Cerebellar cortex (tissue), 1 donor: ENCODE measurements around the gene DBNDD1.

Experiments
- DNase-seq: peaks from one replicate; pipeline ENCODE4 v3.0.0-alpha.2; 2015; ENCODE audit warnings: low spot score

DBNDD1 gene

DNA sequence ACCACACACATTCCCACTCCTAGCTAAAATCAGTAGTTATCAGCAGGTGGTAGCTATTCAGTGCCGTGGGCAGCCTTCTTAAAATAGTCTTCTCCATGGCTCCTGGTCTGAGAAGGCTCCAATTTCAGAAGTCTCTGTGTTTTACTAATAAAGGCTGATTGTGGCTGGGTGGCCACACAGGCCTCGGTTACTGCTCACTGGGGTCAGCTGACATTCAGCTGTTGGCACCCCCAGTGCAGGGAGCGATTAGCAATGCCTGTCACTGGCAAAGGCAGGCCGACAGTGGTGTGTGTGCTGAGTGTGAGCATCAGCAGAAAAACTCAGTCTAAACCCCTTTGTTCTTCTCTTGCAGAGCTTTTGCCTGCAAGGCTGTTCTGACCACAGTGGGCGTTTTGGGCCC is 16.6 kb upstream of the DBNDD1 start:
- DNase-seq, result no peak

DNA sequence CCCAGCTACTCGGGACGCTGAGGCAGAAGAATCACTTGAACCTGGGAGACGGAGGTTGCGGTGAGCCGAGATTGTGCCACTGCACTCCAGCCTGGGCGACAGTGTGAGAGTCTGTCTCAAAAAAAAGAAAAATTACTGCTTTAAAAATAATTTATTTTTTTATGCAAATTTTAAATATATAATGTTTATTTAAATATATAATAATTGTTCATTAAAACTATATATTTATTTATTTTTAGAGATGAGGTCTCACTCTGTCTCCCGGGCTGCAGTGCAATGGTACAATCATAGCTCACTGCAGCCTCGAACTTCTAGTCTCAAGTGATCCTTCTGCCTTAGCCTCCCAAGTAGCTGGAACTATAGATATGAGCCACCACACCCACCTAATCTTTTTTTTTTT is 15.2 kb upstream of the DBNDD1 start:
- no peak for DNase-seq

GRCh38 chr16:90033387-90033786 is 14.1 kb upstream of the DBNDD1 start:
- DNase-seq, result no peak

DNA sequence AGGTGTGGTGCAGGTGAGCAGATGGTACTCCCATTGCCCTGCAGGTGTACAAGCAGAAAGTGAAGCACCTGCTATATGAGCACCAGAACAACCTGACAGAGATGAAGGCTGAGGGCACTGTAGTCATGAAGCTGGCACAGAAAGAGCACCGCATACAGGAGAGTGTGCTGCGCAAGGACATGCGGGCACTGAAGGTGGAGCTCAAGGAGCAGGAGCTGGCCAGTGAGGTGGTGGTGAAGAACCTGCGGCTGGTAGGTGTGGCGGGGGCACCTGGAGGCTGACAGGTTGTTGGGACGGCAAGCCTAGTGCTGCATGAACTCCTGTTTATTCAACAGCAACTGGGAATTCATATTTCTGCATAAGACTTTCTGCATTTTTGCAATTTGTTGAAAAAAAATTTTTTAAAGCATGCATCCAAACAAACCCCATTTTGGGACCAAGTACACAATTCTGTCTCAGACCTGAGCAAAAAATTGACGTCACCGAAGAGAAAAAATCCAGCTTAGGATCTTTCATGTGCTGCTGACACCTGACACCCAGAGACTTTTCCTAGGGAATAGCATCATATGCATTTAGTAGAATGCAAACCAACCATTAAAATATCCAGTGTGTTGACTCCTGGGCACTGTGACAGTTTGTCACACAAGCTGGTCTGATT is 13.5 kb upstream of the DBNDD1 start:
- DNase-seq, result no peak

DNA sequence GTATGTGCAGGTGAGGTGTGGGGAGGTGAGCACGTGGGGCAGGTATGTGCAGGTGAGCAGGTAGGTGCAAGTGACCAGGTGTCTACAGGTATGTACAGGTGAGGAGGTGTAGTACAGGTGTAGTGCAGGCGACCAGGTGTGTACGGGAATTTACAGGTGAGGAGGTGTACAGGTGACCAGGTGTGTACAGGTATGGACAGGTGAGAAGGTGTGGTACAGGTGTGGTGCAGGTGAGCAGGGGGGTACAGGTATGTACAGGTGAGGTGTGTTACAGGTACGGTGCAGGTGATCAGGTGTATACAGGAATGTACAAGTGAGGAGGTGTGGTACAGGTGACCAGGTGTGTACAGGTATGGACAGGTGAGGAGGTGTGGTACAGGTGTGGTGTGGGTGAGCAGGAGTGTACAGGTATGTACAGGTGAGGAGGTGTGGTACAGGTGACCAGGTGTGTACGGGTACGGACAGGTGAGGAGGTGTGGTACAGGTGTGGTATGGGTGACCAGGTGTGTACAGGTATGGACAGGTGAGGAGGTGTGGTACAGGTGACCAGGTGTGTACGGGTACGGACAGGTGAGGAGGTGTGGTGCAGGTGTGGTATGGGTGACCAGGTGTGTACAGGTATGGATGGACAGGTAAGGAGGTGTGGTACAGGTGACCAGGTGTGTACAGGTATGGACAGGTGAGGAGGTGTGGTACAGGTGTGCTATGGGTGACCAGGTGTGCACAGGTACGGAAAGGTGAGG is 12.8 kb upstream of the DBNDD1 start:
- no peak for DNase-seq

DNA sequence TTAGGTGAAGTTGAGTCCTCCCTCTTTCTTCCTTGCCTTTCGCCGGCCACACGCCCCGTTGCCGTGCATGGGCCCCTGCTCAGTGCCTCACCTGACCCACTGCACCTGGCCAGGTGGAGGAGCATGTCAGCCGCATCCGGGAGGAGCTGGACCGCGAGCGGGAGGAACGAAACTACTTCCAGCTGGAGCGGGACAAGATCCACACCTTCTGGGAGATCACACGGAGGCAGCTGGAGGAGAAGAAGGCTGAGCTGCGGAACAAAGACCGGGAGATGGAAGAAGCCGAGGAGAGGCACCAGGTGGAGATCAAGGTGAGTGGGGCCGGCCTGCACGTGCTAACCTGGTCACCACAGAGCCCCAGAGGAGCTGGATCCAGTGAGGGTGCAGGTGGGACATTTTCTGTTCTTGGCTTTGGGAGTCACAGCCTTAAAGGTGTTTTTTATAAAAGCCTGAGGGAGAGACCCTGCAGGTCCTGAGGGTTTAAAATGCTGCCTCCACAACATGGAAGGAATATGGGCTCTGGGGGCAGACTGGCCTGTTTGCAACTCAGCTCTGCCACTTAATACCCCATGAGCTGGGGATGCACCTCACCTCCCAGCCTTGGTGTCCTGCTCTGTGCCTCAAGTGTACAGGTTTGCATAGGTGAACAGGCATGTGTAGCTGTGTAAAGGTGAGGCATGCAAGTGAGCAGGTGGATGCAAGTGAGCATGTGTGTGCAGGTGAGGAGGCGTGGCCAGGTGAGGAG is 12.1 kb upstream of the DBNDD1 start:
- no peak for DNase-seq

- DNase-seq, result no peak
Observed at GRCh38 chr16:90028985-90029384, 9.7 kb upstream of the DBNDD1 start.

GRCh38 chr16:90027611-90028010 is 8.4 kb upstream of the DBNDD1 start:
- no peak for DNase-seq

GRCh38 chr16:90026135-90026534 is 6.9 kb upstream of the DBNDD1 start:
- DNase-seq, result no peak

GRCh38 chr16:90023078-90023447 is 3.8 kb upstream of the DBNDD1 start:
- DNase-seq, result no peak

GRCh38 chr16:90022209-90023077 is 3.2 kb upstream of the DBNDD1 start:
- DNase-seq, result peak; percentile 84

DNA sequence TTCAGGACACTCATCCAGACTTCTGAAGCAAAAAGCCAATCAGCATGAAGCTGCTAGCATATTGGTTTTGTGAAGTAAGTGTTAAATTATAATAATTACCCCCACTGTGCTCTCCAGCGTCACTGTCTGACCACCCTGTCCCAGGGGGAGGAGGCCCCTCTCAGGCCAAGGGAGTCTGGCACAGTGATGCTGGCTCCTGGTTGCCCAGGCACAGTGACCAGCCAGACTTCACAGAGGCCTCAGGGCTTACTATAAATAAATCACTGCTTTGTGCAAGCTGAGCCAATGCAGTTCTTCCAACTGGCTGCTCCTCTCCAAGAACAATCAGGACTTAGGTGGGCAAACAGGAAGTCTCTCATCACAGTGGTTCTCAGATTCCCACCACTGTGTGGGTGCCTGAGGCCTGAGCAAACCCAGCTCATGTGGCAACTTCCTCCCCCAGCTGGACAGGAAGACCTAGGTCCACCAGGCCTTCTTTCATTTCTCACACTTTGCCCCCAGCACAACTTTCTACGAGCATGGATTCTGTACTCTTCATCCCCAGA is 1.7 kb upstream of the DBNDD1 start:
- peak; percentile 63 for DNase-seq

DNA sequence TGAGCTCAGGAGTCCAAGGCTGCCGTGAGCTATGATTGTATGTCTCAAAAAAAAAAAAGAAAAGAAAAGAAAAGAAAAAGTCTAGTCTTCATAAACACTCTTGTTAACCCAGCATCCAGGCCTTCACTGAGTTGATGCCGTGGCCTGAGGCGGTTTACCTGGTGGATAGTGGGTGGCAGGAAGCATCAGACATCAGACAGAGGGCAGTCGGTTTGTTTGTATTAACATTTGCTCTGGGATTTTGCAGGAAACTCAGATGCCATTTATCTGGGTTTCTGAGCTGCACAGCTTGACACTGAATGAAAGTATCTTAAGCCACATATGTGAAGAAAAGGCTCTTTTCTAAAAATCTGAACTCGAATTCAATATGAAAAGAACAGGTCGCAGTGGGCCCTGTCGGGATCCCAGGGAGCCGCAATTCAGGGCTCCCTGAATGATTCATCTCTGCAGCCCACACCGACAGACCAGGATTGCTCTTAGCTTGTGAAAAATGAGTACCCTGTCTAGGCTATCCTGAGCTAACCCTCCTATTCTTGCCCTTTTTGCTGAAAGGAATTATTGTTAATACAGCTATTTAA is 1.1 kb upstream of the DBNDD1 start:
- peak; percentile 50 for DNase-seq

- no peak for DNase-seq
Observed at GRCh38 chr16:90019543-90020259, 445 bp upstream of the DBNDD1 start.

- no peak for DNase-seq
Observed at GRCh38 chr16:90018297-90018651, 982 bp downstream of the DBNDD1 start.

- peak; percentile 90 for DNase-seq
Observed at GRCh38 chr16:90016339-90016950, 2.8 kb downstream of the DBNDD1 start.

DNA sequence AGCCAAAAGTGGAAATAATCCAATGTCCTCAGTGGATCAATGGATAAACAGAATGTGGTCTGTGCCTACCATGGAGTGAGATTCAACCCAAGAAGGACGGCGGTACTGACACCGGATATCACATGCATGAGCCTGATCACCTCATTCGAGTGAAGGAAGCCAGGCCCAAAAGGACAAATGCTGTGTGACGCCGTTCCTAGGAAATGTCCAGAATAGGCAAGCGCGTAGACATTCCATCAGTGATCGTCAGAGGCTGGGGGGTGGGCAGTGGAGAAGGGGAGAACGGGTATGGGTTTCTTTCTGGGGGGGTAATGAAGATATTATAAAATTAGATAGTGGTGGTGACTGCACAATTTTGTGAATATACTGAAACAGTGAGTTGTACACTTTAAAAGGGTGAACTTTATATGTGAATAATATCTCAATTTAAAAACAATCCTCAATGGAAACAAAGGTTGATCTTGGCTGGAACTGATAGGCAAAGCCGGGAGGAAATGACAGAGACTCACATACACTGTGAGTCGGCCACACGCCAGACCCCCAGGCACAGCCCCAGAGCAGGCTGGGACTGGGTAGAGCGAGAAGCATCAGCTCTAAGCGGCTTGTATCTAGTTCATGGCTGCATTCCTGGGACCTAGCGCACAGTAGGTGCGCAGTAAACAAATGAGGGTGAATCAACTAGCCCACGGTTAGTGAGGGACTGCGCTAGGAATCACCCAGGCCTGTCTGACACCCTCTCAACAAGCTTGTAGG is 3.5 kb downstream of the DBNDD1 start:
- DNase-seq, result peak; percentile 75

DNA sequence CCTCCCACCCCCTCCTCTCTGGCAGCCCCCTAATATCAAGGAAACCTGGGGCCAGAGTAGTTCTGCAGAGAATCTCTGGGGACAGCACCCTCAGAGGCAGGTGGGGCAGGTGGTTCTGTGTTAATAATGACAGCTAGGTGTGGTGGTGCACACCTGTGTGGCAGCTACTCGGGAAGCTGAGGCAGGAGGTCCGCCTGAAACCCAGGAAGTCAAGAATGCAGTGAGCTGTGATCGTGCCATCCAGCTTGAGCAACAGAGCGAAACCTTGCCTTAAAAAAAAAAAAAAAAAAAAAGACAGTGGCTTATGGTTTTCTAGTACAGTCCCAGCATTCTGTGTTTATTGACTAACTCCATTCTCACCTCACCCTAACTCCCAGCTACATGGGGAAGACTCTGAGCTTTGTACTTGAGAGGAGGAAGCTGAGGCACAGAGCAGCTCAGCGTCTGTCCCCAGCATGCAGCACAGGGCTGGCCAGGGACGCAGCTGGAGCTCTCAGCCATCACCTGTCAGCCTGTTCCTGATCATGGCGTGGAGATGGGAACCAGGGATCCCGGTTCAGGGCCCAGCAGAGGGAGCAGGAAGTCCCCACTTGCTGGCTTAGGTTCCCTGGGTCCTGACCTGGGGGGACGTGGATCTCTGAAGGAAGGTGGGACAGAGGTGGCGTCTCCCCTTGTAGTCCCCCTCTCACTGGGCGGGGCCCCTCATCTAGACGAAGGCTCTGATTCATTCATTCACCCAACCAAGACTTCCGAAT is 6.1 kb downstream of the DBNDD1 start:
- peak; percentile 39 for DNase-seq

DNA sequence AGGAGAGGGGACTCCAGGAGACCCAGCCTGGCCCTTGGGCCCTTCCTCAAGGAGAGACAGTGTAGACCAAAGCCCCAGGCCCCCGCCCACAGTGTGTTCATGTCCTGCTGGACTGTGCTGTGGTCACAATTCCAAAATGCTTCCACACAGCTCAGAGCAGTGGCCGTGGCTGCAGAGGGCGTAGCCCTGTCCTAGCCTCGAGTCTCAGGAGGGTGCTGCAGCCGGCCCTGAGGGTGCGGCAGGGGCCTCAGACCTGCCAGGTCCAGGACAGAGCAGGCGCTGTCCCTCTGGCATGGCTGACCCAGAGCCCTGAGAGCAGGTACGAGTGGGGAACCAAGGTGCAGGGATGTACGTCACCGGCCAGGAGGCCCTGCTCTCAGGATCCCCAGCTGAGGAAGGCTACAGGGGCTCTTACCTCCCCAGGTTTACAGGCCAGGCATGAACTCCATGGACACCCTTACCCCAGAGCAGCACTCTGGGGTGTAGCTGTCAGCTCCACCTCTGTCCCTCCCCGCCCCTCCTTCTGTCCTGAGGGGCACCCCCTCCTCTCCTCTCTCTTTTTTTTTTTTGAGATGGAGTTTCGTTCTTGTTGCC is 7.3 kb downstream of the DBNDD1 start:
- no peak for DNase-seq
